NCI-H345 (cell line): ENCODE measurements around the gene PILRA.
"Not testable (repeated sequence)": the region's sequence is repeated elsewhere in the genome, so short reads cannot be mapped to it uniquely, and the experiment has no call there.

Experiments
- DNase-seq: peaks from one replicate; lab custom pipeline; 2025; lab: John Stamatoyannopoulos, UW

Gene PILRA

GRCh38 chr7:100373261-100373831, at the start of gene PILRA:
Gene PILRA (plus strand): TSS chr7:100373487. CDS start chr7:100373657, 170 bp downstream.
- no peak for DNase-seq

GRCh38 chr7:100324194-100324593, 49.1 kb upstream of the PILRA start:
- not testable (repeated sequence) for DNase-seq

GRCh38 chr7:100325671-100326070, 47.6 kb upstream of the PILRA start:
- not testable (repeated sequence) for DNase-seq

GRCh38 chr7:100326914-100327313, 46.4 kb upstream of the PILRA start:
- DNase-seq = not testable (repeated sequence)

GRCh38 chr7:100335566-100336466, 37.5 kb upstream of the PILRA start:
- DNase-seq = peak; percentile 91

- DNase-seq = not testable (repeated sequence)
Observed at GRCh38 chr7:100338083-100338696, 35.1 kb upstream of the PILRA start.

- DNase-seq = not testable (repeated sequence)
Observed at GRCh38 chr7:100341286-100341685, 32.0 kb upstream of the PILRA start.

- DNase-seq = no peak
Observed at GRCh38 chr7:100342765-100343164, 30.5 kb upstream of the PILRA start.

- not testable (repeated sequence) for DNase-seq
Observed at GRCh38 chr7:100344124-100344559, 29.1 kb upstream of the PILRA start.

- not testable (repeated sequence) for DNase-seq
Observed at GRCh38 chr7:100344560-100345287, 28.6 kb upstream of the PILRA start.

- DNase-seq = peak; percentile 53
Observed at GRCh38 chr7:100345288-100345672, 28.0 kb upstream of the PILRA start.

- no peak for DNase-seq
Observed at GRCh38 chr7:100346921-100347320, 26.4 kb upstream of the PILRA start.

GRCh38 chr7:100348805-100349204, 24.5 kb upstream of the PILRA start:
- no peak for DNase-seq

- no peak for DNase-seq
Observed at GRCh38 chr7:100349757-100350156, 23.5 kb upstream of the PILRA start.

GRCh38 chr7:100351657-100352058, 21.6 kb upstream of the PILRA start:
- no peak for DNase-seq

- not testable (repeated sequence) for DNase-seq
Observed at GRCh38 chr7:100352230-100352781, 21.0 kb upstream of the PILRA start.

- DNase-seq = no peak
Observed at GRCh38 chr7:100352984-100353684, 20.2 kb upstream of the PILRA start.

- no peak for DNase-seq
Observed at GRCh38 chr7:100353685-100354330, 19.5 kb upstream of the PILRA start.

GRCh38 chr7:100356416-100357068, 16.7 kb upstream of the PILRA start:
- no peak for DNase-seq

- DNase-seq = no peak
Observed at GRCh38 chr7:100357131-100357561, 16.1 kb upstream of the PILRA start.
